Epithelial cell of esophagus (primary cell): ENCODE measurements around the gene L3MBTL3.
"Not testable (repeated sequence)": the region's sequence is repeated elsewhere in the genome, so short reads cannot be mapped to it uniquely, and the experiment has no call there.

Experiments
- DNase-seq: peaks from one replicate; pipeline ENCODE4 v3.0.0; 2010; ENCODE audit warnings: low read depth
- H3K4me3 ChIP-seq: 2 replicates; pipeline ENCODE4 v1.5.1; 2011; ENCODE audit warnings: mild to moderate bottlenecking, low read length, control low read depth
- TF ChIP-seq, protein P1 (sequence below): IDR thresholded peaks from 2 replicates; pipeline ENCODE4 v1.5.1; 2011; ENCODE audit warnings: low read depth, mild to moderate bottlenecking, low read length, control low read depth, inconsistent platforms; ENCODE audit not compliant: insufficient read depth; ENCODE audit errors: missing control alignments

L3MBTL3 gene

DNA sequence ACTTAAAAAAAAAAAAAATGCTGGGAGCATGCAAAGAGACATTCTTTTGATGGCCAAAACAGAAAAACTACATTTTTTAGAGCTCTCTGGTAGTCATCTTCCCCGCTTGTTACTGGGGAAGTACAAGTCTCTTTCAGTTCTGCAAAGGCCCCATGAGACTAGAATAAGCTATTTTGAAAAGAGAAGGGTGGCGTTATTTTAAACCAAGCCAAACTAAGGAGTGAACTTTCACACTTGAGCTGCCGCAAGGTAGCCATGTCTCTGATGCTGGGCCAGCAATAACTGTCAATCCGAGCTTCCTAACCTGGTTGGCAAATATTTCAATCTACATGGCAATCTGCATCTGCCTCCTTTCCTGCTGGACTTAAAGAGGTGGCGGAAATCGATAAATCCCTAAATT, 96.7 kb downstream of the L3MBTL3 start:
- TF ChIP-seq, protein P1, sequence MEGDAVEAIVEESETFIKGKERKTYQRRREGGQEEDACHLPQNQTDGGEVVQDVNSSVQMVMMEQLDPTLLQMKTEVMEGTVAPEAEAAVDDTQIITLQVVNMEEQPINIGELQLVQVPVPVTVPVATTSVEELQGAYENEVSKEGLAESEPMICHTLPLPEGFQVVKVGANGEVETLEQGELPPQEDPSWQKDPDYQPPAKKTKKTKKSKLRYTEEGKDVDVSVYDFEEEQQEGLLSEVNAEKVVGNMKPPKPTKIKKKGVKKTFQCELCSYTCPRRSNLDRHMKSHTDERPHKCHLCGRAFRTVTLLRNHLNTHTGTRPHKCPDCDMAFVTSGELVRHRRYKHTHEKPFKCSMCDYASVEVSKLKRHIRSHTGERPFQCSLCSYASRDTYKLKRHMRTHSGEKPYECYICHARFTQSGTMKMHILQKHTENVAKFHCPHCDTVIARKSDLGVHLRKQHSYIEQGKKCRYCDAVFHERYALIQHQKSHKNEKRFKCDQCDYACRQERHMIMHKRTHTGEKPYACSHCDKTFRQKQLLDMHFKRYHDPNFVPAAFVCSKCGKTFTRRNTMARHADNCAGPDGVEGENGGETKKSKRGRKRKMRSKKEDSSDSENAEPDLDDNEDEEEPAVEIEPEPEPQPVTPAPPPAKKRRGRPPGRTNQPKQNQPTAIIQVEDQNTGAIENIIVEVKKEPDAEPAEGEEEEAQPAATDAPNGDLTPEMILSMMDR: no peak
- no peak for DNase-seq
- no peak overlapping the region for H3K4me3 ChIP-seq

DNA sequence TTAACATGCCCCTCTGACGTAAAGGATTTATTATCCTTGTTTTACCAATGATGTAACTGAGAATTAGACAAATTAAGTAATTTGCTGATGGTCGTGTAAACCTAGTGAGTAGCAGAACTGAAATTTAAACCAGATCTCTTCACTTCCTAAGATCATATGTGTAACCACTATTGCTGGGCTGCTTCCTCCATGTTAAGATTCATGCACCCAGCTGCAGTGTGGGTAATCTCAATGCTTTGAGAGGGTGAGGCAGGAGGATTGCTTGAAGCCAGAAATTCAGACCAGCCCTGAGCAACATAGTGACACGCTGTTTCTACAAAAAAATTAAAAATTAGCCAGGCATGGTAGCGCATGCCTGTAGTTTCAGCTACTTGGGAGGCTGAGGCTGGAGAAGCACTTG, 97.9 kb downstream of the L3MBTL3 start:
- TF ChIP-seq, protein P1: no peak
- DNase-seq: no peak
- H3K4me3 ChIP-seq: no peak overlapping the region

DNA sequence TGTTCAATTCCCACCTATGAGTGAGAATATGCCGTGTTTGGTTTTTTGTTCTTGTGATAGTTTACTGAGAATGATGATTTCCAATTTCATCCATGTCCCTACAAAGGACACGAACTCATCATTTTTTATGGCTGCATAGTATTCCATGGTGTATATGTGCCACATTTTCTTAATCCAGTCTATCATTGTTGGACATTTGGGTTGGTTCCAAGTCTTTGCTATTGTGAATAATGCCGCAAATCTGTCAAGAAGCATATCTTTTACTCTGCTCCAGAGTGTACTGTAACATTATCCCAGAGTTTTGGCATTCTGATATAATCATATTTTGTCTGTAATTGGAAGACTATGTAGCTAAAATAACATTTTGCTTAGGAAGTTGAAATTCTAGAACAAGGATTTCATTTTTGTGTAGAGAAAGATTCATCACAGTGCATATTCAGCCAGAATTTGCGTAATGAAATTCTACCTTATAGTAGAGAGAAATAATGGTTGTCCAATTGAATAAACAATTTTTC, 98.9 kb downstream of the L3MBTL3 start:
- not testable (repeated sequence) for H3K4me3 ChIP-seq, DNase-seq

DNA sequence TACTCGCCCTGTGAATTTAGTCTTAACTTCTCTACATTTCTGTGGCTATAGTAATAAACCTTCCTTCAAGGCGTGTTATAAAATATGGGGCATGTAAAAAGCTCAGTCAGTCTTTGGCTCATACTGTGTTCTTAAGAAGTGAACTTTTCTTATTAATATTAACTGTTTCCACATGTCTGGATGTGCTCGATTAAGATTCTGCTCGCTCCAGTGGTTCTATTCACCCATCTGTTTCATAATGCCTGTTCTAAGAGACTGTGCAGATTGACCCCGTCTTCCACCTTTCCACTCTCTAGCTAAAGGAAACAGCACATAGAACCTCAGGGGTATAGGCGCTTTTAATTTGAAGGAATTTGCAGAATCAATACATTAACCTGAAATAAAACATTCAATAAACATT, 99.9 kb downstream of the L3MBTL3 start:
- TF ChIP-seq, protein P1: no peak
- DNase-seq: no peak
- H3K4me3 ChIP-seq: no peak overlapping the region

DNA sequence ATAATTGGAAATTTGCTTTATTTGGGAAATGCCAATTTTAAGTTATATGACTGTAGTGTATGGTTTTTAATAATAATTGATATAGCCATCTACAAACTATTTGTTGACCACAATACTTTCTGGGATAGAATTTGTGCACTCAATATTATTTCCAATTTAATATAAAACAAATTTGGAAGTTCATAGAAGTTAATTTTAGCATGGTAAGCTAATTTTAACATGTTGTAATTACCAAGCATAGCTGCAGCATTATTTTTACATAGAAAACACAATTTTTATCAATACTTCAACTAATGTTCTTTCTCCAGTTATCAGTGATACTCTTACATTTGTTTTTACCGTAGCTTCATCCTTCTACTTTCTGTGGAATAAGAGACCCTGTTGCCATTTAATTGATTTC, 100.8 kb downstream of the L3MBTL3 start:
- H3K4me3 ChIP-seq: no peak overlapping the region
- TF ChIP-seq, protein P1: no peak
- DNase-seq: no peak

DNA sequence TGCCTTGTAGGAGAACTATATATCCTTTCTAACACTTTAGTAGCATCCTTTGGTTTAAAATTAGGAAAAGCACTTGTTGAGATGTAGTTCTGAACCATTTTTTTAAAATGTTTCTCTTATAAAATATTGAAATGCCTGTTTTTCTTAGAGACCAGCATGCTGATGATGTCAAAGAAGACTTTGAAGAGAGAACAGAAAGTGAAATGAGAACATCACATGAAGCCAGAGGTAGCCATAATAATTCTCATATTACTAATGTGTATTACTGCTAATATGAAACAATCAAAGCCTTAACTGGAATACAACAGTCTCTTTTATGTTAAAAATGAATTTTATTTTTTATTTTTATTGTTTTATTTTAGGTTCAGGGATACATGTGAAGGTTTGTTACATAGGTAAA, 102.3 kb downstream of the L3MBTL3 start:
- H3K4me3 ChIP-seq: no peak overlapping the region
- no peak for DNase-seq
- TF ChIP-seq, protein P1: no peak

DNA sequence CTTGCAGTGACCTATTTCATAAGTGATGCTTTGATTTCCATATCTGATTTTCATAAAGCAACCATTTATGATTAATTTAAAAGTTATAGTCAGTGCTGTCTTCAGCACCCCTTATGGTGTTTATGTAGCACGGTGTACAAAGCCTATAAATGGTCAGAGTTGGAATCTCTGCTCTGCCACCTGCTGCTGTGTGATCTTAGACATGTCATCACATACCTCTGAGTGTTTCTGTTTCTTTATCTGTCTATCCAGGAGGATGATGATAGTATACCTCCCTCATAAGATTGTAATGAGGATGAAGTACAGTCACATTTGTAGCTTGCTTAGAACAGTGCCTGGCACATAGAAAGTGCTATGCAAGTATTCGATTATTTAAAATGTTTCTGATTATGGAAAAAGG, 103.9 kb downstream of the L3MBTL3 start:
- no peak for DNase-seq
- TF ChIP-seq, protein P1: no peak
- no peak overlapping the region for H3K4me3 ChIP-seq
